ENCODE measurements around the gene RASGRF1.

Gene RASGRF1

GRCh38 chr15:79093352-79093935 lies 2.9 kb upstream of the RASGRF1 start:
- no peak overlapping the region for H3K9ac ChIP-seq (ENCODE audit: low read length)
- H3K36me3 ChIP-seq (ENCODE audit: control insufficient read depth, insufficient read depth, low read length, severe bottlenecking): no peaks in the 10 kb centered on the region
- no peaks in the 10 kb centered on the region for H3K9me3 ChIP-seq (ENCODE audit: control insufficient read depth, low read length)
- H3K27me3 ChIP-seq (replicated peaks; ENCODE audit: control insufficient read depth, insufficient read depth, low read length): peaks cover 53% of the 10 kb centered on the region
- H3K4me3 ChIP-seq (ENCODE audit: low read length): no peak overlapping the region
- H3K4me1 ChIP-seq (ENCODE audit: control insufficient read depth, insufficient read depth, low read length): no peaks in the 10 kb centered on the region
- DNase-seq (ENCODE audit: low read depth): no peak

DNA sequence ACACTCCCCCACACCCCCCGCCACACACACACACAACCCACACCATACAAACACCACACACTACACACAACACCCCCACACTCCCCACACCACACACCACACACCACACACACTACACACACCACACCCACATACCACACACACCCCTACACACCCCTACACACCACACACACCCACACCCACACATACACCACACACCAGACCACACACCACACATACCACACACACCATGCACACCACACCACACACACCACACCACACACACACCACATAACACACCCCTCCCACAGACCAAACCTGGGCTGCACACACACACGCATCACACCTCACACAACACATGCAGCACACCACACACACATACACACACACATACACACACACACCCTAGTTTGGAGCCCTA lies 1.8 kb upstream of the RASGRF1 start:
- no peak for DNase-seq (ENCODE audit: low read depth)
- no peak overlapping the region for H3K9ac ChIP-seq (ENCODE audit: low read length)
- H3K4me1 ChIP-seq (ENCODE audit: control insufficient read depth, insufficient read depth, low read length): no peaks in the 10 kb centered on the region
- peaks cover 64% of the 10 kb centered on the region for H3K27me3 ChIP-seq (replicated peaks; ENCODE audit: control insufficient read depth, insufficient read depth, low read length)
- H3K9me3 ChIP-seq (ENCODE audit: control insufficient read depth, low read length): no peaks in the 10 kb centered on the region
- no peak overlapping the region for H3K4me3 ChIP-seq (ENCODE audit: low read length)
- no peaks in the 10 kb centered on the region for H3K36me3 ChIP-seq (ENCODE audit: control insufficient read depth, insufficient read depth, low read length, severe bottlenecking)

- Histone ChIP-seq H3K9me3 (ENCODE audit: control insufficient read depth, low read length) (no peaks in the 10 kb centered on the region), H3K27me3 (replicated peaks; ENCODE audit: control insufficient read depth, insufficient read depth, low read length) (peaks cover 70% of the 10 kb centered on the region), H3K4me1 (ENCODE audit: control insufficient read depth, insufficient read depth, low read length) (no peaks in the 10 kb centered on the region), H3K9ac (ENCODE audit: low read length) (no peak overlapping the region), H3K4me3 (ENCODE audit: low read length) (no peak overlapping the region), H3K36me3 (ENCODE audit: control insufficient read depth, insufficient read depth, low read length, severe bottlenecking) (no peaks in the 10 kb centered on the region)
- DNase-seq (ENCODE audit: low read depth): peak; percentile 35
Measured at GRCh38 chr15:79091204-79091867, 756 bp upstream of the RASGRF1 start.

DNA sequence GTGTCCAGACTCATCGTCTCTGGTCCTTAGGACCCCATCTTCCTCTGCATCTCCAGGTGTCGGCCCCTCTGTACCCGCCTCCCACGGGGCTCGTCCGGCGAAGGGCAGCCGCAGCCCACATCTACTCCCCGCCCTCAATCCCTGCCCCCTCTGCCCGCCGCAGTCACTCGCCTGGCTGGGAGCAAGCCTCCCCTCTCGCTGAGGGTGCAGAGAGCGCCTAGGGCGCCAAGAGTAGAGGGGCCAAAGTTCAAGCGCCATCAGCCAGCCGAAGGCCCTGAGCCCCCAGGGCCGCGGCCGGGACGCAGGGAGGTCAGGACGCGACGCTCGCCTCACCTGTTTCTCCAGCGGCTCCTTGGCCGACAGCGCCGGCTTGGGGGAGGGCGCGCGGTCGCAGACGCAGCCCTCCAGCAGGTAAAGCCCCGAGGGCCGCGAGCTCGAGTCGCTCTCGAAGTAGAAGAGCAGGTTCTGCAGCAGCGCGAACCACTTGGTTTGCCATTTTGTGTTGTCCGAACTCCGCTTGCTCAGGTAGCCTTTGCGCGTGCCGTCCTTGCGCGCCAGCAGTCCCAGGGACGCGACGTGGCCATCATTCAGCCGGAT lies 592 bp downstream of the RASGRF1 start:
- H3K27me3 ChIP-seq (replicated peaks; ENCODE audit: control insufficient read depth, insufficient read depth, low read length): peaks cover 71% of the 10 kb centered on the region
- DNase-seq (ENCODE audit: low read depth): no peak
- H3K9ac ChIP-seq (ENCODE audit: low read length): no peak overlapping the region
- no peaks in the 10 kb centered on the region for H3K4me1 ChIP-seq (ENCODE audit: control insufficient read depth, insufficient read depth, low read length)
- no peak overlapping the region for H3K4me3 ChIP-seq (ENCODE audit: low read length)
- H3K9me3 ChIP-seq (ENCODE audit: control insufficient read depth, low read length): no peaks in the 10 kb centered on the region
- H3K36me3 ChIP-seq (ENCODE audit: control insufficient read depth, insufficient read depth, low read length, severe bottlenecking): no peaks in the 10 kb centered on the region

DNA sequence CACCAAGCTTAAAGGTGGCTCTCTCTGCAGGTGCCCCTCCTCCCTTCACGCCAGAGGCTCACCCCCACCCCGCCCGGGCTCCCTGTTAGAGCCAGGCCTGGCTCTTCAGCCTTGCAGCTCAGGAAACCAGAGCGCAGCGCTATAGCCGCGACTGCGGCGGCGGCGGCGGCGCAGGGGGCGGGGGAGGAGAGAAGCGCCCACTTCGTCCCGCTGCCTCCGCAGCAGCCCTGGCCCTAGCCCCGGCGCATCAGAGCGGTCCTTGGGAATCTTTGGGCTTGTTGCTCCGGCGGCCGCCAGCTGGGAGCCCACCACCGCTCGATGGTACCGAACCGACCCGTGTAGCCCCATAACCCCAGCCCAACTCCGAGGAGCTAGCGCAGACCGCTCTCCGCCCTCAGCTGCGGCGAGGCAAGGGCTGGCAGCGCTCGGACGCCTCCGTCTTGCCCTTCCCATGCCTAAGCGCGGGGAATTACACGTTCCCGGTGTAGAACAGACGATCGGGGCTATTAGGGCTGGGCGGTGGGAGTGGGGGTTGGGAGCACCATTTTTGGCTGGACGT lies 1.2 kb downstream of the RASGRF1 start:
- Histone ChIP-seq H3K9ac (ENCODE audit: low read length) (no peak overlapping the region), H3K4me3 (ENCODE audit: low read length) (no peak overlapping the region), H3K4me1 (ENCODE audit: control insufficient read depth, insufficient read depth, low read length) (no peaks in the 10 kb centered on the region), H3K36me3 (ENCODE audit: control insufficient read depth, insufficient read depth, low read length, severe bottlenecking) (no peaks in the 10 kb centered on the region), H3K9me3 (ENCODE audit: control insufficient read depth, low read length) (no peaks in the 10 kb centered on the region), H3K27me3 (replicated peaks; ENCODE audit: control insufficient read depth, insufficient read depth, low read length) (peaks cover 72% of the 10 kb centered on the region)
- DNase-seq (ENCODE audit: low read depth): no peak

DNA sequence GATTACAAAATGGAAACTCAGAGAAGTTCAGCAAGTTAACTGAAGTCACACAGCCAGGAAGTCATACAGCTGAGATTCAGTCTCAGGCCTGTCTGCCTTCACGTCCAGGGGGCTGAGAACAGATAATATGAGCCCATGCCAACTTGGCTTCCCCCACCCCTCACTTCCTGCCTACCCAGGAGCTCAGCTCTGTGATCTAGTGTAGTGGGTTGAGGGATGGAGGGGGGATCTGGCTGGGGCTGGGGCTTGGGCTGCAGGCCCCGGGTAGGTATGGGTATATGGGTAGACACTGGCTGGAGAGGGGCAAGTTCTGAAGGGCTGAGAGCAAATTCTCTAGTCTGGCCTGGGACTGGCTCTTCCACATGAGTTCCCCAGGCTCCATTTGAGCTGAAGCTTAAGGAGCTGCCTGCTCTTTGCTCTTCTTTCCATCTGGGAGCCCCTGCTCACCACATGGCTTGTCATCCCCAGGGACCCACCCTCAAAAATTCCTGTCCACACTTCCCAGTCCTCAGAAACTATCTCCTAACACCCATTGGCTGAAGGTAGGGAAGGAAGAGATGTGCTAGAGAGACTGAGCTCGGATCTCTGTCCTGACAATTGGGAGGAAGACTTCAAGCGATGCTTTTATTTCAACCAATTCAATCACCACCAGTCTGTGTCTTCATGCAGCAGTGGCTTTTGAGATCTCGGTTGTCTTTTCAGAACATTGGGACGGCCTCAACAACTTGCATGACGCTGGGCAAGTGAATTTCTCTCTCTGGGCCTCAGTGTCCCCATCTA lies 2.0 kb downstream of the RASGRF1 start:
- Histone ChIP-seq H3K4me1 (ENCODE audit: control insufficient read depth, insufficient read depth, low read length) (no peaks in the 10 kb centered on the region), H3K27me3 (replicated peaks; ENCODE audit: control insufficient read depth, insufficient read depth, low read length) (peaks cover 76% of the 10 kb centered on the region), H3K36me3 (ENCODE audit: control insufficient read depth, insufficient read depth, low read length, severe bottlenecking) (no peaks in the 10 kb centered on the region), H3K9me3 (ENCODE audit: control insufficient read depth, low read length) (no peaks in the 10 kb centered on the region), H3K4me3 (ENCODE audit: low read length) (no peak overlapping the region), H3K9ac (ENCODE audit: low read length) (no peak overlapping the region)
- DNase-seq (ENCODE audit: low read depth): no peak

- no peaks in the 10 kb centered on the region for H3K9me3 ChIP-seq (ENCODE audit: control insufficient read depth, low read length)
- H3K36me3 ChIP-seq (ENCODE audit: control insufficient read depth, insufficient read depth, low read length, severe bottlenecking): no peaks in the 10 kb centered on the region
- H3K4me3 ChIP-seq (ENCODE audit: low read length): no peak overlapping the region
- H3K4me1 ChIP-seq (ENCODE audit: control insufficient read depth, insufficient read depth, low read length): no peaks in the 10 kb centered on the region
- DNase-seq (ENCODE audit: low read depth): no peak
- H3K27me3 ChIP-seq (replicated peaks; ENCODE audit: control insufficient read depth, insufficient read depth, low read length): peaks cover 75% of the 10 kb centered on the region
- H3K9ac ChIP-seq (ENCODE audit: low read length): no peak overlapping the region
Measured at GRCh38 chr15:79086814-79087213, 3.8 kb downstream of the RASGRF1 start.

DNA sequence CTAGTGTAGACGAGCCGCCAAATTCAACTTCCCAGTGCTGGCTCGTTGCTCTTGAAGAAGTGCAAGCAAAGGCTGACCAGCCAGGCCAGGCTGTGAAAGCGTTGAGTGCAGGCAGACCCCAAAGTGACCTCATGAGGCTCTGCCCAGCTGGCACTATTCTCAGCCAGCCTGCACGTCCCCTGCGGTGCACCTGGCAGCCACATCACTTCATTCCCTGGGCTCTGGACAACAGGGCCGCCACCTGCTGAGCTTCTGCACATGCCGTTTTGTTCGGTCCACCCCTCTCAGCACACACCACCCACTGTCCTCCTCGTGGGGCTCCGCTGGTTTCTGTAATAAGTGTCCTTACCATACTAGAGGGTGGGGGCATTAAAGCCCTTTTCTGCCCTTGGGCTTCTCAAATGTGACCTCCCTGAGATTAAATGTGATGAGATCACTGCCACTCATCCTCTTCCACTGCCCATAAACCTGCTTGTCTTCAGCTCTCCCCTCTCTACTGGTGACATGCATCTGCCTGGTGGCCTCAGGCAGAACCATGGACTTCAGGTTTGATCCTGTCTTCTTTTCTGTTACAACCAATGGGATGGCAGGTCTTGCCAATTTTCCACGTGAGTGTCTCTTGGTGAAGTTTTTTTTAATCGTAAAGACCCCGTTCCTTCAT lies 6.1 kb downstream of the RASGRF1 start:
- no peak for DNase-seq (ENCODE audit: low read depth)

DNA sequence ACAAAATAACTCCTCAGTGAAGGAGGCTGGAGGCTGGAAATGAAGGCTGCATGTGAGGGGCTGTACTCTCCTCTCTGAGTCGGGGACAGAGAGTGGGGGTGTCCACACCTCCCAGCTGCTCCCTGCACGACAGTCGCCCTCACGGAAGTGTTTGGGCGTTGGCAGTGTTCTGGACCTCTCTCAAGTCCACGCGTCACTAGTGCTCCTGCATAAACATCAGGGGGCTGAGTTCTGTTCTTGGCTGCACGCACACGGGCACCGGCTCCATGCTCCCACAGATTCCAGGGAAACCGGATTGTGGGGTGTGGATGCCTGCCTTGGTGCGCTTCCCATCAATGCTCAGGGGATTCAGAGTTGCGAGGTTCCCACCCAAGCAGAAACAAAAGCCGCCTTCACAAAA lies 7.4 kb downstream of the RASGRF1 start:
- Histone ChIP-seq H3K27me3 (replicated peaks; ENCODE audit: control insufficient read depth, insufficient read depth, low read length) (peaks cover 53% of the 10 kb centered on the region), H3K36me3 (ENCODE audit: control insufficient read depth, insufficient read depth, low read length, severe bottlenecking) (no peaks in the 10 kb centered on the region), H3K4me3 (ENCODE audit: low read length) (no peak overlapping the region), H3K4me1 (ENCODE audit: control insufficient read depth, insufficient read depth, low read length) (no peaks in the 10 kb centered on the region), H3K9ac (ENCODE audit: low read length) (no peak overlapping the region), H3K9me3 (ENCODE audit: control insufficient read depth, low read length) (no peaks in the 10 kb centered on the region)
- DNase-seq (ENCODE audit: low read depth): no peak

More for the DNA sequence above, 6.1 kb downstream of the RASGRF1 start:
- Histone ChIP-seq H3K27me3 (replicated peaks; ENCODE audit: control insufficient read depth, insufficient read depth, low read length) (peaks cover 66% of the 10 kb centered on the region), H3K4me1 (ENCODE audit: control insufficient read depth, insufficient read depth, low read length) (no peaks in the 10 kb centered on the region), H3K9me3 (ENCODE audit: control insufficient read depth, low read length) (no peaks in the 10 kb centered on the region), H3K4me3 (ENCODE audit: low read length) (no peak overlapping the region), H3K9ac (ENCODE audit: low read length) (no peak overlapping the region), H3K36me3 (ENCODE audit: control insufficient read depth, insufficient read depth, low read length, severe bottlenecking) (no peaks in the 10 kb centered on the region)

DNA sequence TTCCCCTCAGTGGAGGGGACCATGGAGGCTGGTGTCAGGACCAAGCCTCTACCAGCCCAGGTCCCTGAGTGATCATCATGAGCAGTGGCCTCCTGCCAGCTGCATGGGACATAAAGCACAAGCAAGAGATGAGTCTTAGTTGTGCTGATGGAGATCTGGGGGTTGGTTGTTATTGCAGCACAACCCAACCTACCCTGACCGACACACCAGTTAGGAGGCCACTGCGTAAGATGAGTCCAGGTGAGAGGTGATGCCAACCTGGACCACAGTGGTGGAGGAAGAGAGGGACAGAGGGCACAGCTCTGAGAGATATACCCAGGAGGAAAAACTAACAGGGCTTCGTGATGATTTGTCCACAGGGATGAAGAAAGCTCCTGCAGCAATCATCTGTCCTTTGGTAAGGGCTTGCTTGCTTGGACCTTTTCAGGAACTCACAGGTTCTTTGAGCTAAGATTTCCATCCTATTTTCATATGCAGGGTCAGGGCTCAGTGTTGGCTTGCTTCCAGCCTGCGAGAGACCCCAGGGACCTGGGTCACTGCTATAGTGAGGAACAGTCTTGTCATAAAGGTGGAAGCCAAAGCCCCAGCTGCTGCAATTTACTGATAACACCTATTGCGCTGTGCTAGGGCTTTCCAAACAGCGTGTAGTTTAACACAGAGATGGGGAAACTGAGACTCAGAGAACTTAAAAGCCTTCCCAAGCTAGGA lies 8.1 kb downstream of the RASGRF1 start:
- Histone ChIP-seq H3K9me3 (ENCODE audit: control insufficient read depth, low read length) (no peaks in the 10 kb centered on the region), H3K9ac (ENCODE audit: low read length) (no peak overlapping the region), H3K4me3 (ENCODE audit: low read length) (no peak overlapping the region), H3K27me3 (replicated peaks; ENCODE audit: control insufficient read depth, insufficient read depth, low read length) (peaks cover 46% of the 10 kb centered on the region), H3K36me3 (ENCODE audit: control insufficient read depth, insufficient read depth, low read length, severe bottlenecking) (no peaks in the 10 kb centered on the region), H3K4me1 (ENCODE audit: control insufficient read depth, insufficient read depth, low read length) (no peaks in the 10 kb centered on the region)
- no peak for DNase-seq (ENCODE audit: low read depth)
